ENCODE results near the gene STK24.

STK24 gene

DNA sequence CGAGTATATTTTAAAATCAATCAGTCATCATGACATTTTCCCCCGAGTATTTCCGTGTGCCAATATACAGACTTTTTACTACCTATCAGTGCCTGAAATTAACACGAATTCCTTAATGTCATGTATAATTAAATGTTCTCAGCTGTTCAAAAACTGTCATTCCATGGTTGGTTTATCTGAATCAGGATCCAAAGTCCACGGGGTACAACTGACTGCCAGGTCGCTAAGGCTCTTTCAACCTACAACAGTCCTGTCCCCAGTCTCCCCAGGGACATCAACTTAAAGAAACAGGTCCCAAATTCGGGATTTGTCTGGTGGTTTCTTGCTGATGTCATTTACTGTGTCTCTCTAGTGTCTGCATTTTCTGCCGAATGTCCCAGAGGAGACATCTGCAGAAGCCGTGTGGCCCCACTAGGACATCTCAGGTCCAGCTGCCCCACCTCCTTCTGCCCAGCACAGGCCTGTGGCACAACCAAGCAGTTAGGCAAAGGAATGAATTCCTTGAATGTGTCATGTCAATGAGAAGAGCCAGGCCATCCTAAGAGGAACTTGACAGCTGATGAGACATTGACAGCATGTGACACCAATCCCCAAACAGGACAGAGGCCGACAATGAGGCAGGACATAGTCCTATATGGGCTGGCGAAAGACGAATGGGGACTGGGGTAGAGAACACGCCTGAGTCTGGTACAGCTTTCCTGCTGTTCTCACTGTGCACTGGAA is 109.5 kb downstream of the STK24 start:
- H3K4me1 ChIP-seq (ENCODE audit: control insufficient read depth in 1 of 2, insufficient read depth in 2 of 2, low read length in 2 of 2): peaks cover 16 to 26% of the 10 kb centered on the region in 2 donors
- no peak overlapping the region for H3K27ac ChIP-seq (ENCODE audit: low read depth, low read length)
- no peaks in the 10 kb centered on the region for H3K9me3 ChIP-seq (ENCODE audit: control insufficient read depth in 1 of 2, low read length in 2 of 2)
- H3K36me3 ChIP-seq (ENCODE audit: control insufficient read depth in 1 of 2, insufficient read depth in 2 of 2, low read length in 2 of 2): peaks cover 37 to 65% of the 10 kb centered on the region in 2 donors
- H3K4me3 ChIP-seq (ENCODE audit: low read depth in 1 of 2, low read length in 2 of 2): no peak overlapping the region
- H3K9ac ChIP-seq (ENCODE audit: low read depth in 1 of 2, low read length in 2 of 2): no peak overlapping the region
- no peaks in the 10 kb centered on the region for H3K27me3 ChIP-seq (ENCODE audit: control insufficient read depth in 1 of 2, insufficient read depth in 2 of 2, low read length in 2 of 2)

- H3K4me3 ChIP-seq (ENCODE audit: low read depth in 1 of 2, low read length in 2 of 2): no peak overlapping the region
- no peaks in the 10 kb centered on the region for H3K9me3 ChIP-seq (ENCODE audit: control insufficient read depth in 1 of 2, low read length in 2 of 2)
- peaks cover 11 to 19% of the 10 kb centered on the region in 2 donors for H3K4me1 ChIP-seq (ENCODE audit: control insufficient read depth in 1 of 2, insufficient read depth in 2 of 2, low read length in 2 of 2)
- H3K9ac ChIP-seq (ENCODE audit: low read depth in 1 of 2, low read length in 2 of 2): no peak overlapping the region
- no peak overlapping the region for H3K27ac ChIP-seq (ENCODE audit: low read depth, low read length)
- H3K27me3 ChIP-seq (ENCODE audit: control insufficient read depth in 1 of 2, insufficient read depth in 2 of 2, low read length in 2 of 2): no peaks in the 10 kb centered on the region
- H3K36me3 ChIP-seq (ENCODE audit: control insufficient read depth in 1 of 2, insufficient read depth in 2 of 2, low read length in 2 of 2): peaks cover 44 to 65% of the 10 kb centered on the region in 2 donors
Measured at GRCh38 chr13:98466634-98467236, 110.2 kb downstream of the STK24 start.

- H3K36me3 ChIP-seq (ENCODE audit: control insufficient read depth in 1 of 2, insufficient read depth in 2 of 2, low read length in 2 of 2): peaks cover 63 to 73% of the 10 kb centered on the region in 2 donors
- no peaks in the 10 kb centered on the region for H3K27me3 ChIP-seq (ENCODE audit: control insufficient read depth in 1 of 2, insufficient read depth in 2 of 2, low read length in 2 of 2)
- H3K9me3 ChIP-seq (ENCODE audit: control insufficient read depth in 1 of 2, low read length in 2 of 2): no peaks in the 10 kb centered on the region
- H3K27ac ChIP-seq (ENCODE audit: low read depth, low read length): no peak overlapping the region
- no peak overlapping the region for H3K9ac ChIP-seq (ENCODE audit: low read depth in 1 of 2, low read length in 2 of 2)
- H3K4me3 ChIP-seq (ENCODE audit: low read depth in 1 of 2, low read length in 2 of 2): no peak overlapping the region
- H3K4me1 ChIP-seq (ENCODE audit: control insufficient read depth in 1 of 2, insufficient read depth in 2 of 2, low read length in 2 of 2): peaks cover 9 to 15% of the 10 kb centered on the region in 2 donors
Measured at GRCh38 chr13:98462946-98463345, 114.0 kb downstream of the STK24 start.

GRCh38 chr13:98462241-98462882 is 114.5 kb downstream of the STK24 start:
- H3K4me3 ChIP-seq (ENCODE audit: low read depth in 1 of 2, low read length in 2 of 2): no peak overlapping the region
- H3K36me3 ChIP-seq (ENCODE audit: control insufficient read depth in 1 of 2, insufficient read depth in 2 of 2, low read length in 2 of 2): peaks cover 60 to 77% of the 10 kb centered on the region in 2 donors
- H3K27ac ChIP-seq (ENCODE audit: low read depth, low read length): no peak overlapping the region
- no peaks in the 10 kb centered on the region for H3K9me3 ChIP-seq (ENCODE audit: control insufficient read depth in 1 of 2, low read length in 2 of 2)
- H3K9ac ChIP-seq (ENCODE audit: low read depth in 1 of 2, low read length in 2 of 2): no peak overlapping the region
- no peaks in the 10 kb centered on the region for H3K27me3 ChIP-seq (ENCODE audit: control insufficient read depth in 1 of 2, insufficient read depth in 2 of 2, low read length in 2 of 2)
- H3K4me1 ChIP-seq (ENCODE audit: control insufficient read depth in 1 of 2, insufficient read depth in 2 of 2, low read length in 2 of 2): peaks cover 7 to 12% of the 10 kb centered on the region in 2 donors

- H3K9ac ChIP-seq (ENCODE audit: low read depth in 1 of 2, low read length in 2 of 2): no peak overlapping the region
- H3K4me3 ChIP-seq (ENCODE audit: low read depth in 1 of 2, low read length in 2 of 2): no peak overlapping the region
- H3K27me3 ChIP-seq (ENCODE audit: control insufficient read depth in 1 of 2, insufficient read depth in 2 of 2, low read length in 2 of 2): no peaks in the 10 kb centered on the region
- peaks cover 66 to 83% of the 10 kb centered on the region in 2 donors for H3K36me3 ChIP-seq (ENCODE audit: control insufficient read depth in 1 of 2, insufficient read depth in 2 of 2, low read length in 2 of 2)
- H3K27ac ChIP-seq (ENCODE audit: low read depth, low read length): no peak overlapping the region
- peaks cover under 1 to 5% of the 10 kb centered on the region in 2 donors for H3K4me1 ChIP-seq (ENCODE audit: control insufficient read depth in 1 of 2, insufficient read depth in 2 of 2, low read length in 2 of 2)
- H3K9me3 ChIP-seq (ENCODE audit: control insufficient read depth in 1 of 2, low read length in 2 of 2): no peaks in the 10 kb centered on the region
Measured at GRCh38 chr13:98461486-98462240, 115.2 kb downstream of the STK24 start.

DNA sequence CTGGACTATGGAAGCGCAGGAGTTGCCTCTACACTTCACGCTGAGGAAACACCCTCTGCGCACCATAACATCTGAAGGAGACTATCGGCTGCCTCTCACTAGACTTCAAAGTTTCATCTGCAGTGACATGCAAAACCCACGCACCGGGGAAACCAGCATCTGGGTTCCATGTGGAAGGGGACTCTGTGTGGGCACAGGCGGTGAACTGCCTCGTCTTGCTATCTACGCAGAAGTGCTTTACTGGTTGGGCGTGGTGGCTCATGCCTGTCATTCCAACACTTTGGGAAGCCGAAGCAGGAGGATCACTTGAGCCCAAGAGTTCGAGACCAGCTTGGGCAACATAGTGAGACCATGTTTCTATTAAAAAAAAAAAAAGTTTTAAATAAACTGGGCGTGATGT is 116.4 kb downstream of the STK24 start:
- H3K4me3 ChIP-seq (ENCODE audit: low read depth in 1 of 2, low read length in 2 of 2): no peak overlapping the region
- no peak overlapping the region for H3K9ac ChIP-seq (ENCODE audit: low read depth in 1 of 2, low read length in 2 of 2)
- no peaks in the 10 kb centered on the region for H3K4me1 ChIP-seq (ENCODE audit: control insufficient read depth in 1 of 2, insufficient read depth in 2 of 2, low read length in 2 of 2)
- peaks cover 70 to 86% of the 10 kb centered on the region in 2 donors for H3K36me3 ChIP-seq (ENCODE audit: control insufficient read depth in 1 of 2, insufficient read depth in 2 of 2, low read length in 2 of 2)
- no peak overlapping the region for H3K27ac ChIP-seq (ENCODE audit: low read depth, low read length)
- H3K27me3 ChIP-seq (ENCODE audit: control insufficient read depth in 1 of 2, insufficient read depth in 2 of 2, low read length in 2 of 2): no peaks in the 10 kb centered on the region
- no peaks in the 10 kb centered on the region for H3K9me3 ChIP-seq (ENCODE audit: control insufficient read depth in 1 of 2, low read length in 2 of 2)

GRCh38 chr13:98459721-98460370 is 117.1 kb downstream of the STK24 start:
- Histone ChIP-seq H3K4me3 (ENCODE audit: low read depth in 1 of 2, low read length in 2 of 2) (no peak overlapping the region), H3K27ac (ENCODE audit: low read depth, low read length) (no peak overlapping the region), H3K4me1 (ENCODE audit: control insufficient read depth in 1 of 2, insufficient read depth in 2 of 2, low read length in 2 of 2) (no peaks in the 10 kb centered on the region), H3K9me3 (ENCODE audit: control insufficient read depth in 1 of 2, low read length in 2 of 2) (no peaks in the 10 kb centered on the region), H3K27me3 (ENCODE audit: control insufficient read depth in 1 of 2, insufficient read depth in 2 of 2, low read length in 2 of 2) (no peaks in the 10 kb centered on the region), H3K9ac (ENCODE audit: low read depth in 1 of 2, low read length in 2 of 2) (no peak overlapping the region), H3K36me3 (ENCODE audit: control insufficient read depth in 1 of 2, insufficient read depth in 2 of 2, low read length in 2 of 2) (peaks cover 63 to 83% of the 10 kb centered on the region in 2 donors)

DNA sequence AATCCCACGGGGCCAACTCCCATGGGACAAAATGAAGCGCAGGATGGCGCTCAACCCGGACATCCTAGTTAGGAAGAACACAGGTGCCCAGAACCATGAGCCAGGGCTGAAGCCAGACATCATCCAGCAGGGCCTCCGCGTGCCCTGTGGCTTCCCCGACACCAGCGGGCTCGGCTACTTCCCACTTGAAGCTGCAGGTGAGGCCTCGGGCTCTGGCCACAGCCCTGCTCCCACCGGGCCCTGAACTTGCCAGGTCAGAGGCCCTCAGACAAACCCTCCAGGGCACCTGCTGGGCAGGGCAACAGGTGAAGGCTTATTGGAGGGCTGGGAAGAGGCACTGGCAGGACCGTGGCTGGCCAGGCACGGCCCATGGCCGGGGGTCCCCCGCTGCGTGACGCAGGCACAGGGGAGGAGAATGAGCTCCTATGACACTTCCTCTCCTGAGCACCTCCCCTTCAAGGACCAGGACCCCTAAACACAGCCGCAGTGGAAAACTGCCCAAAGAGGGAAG is 117.7 kb downstream of the STK24 start:
- no peaks in the 10 kb centered on the region for H3K4me1 ChIP-seq (ENCODE audit: control insufficient read depth in 1 of 2, insufficient read depth in 2 of 2, low read length in 2 of 2)
- H3K27me3 ChIP-seq (ENCODE audit: control insufficient read depth in 1 of 2, insufficient read depth in 2 of 2, low read length in 2 of 2): no peaks in the 10 kb centered on the region
- H3K4me3 ChIP-seq (ENCODE audit: low read depth in 1 of 2, low read length in 2 of 2): no peak overlapping the region
- peaks cover 62 to 87% of the 10 kb centered on the region in 2 donors for H3K36me3 ChIP-seq (ENCODE audit: control insufficient read depth in 1 of 2, insufficient read depth in 2 of 2, low read length in 2 of 2)
- no peaks in the 10 kb centered on the region for H3K9me3 ChIP-seq (ENCODE audit: control insufficient read depth in 1 of 2, low read length in 2 of 2)
- no peak overlapping the region for H3K9ac ChIP-seq (ENCODE audit: low read depth in 1 of 2, low read length in 2 of 2)
- no peak overlapping the region for H3K27ac ChIP-seq (ENCODE audit: low read depth, low read length)

- Histone ChIP-seq H3K36me3 (ENCODE audit: control insufficient read depth in 1 of 2, insufficient read depth in 2 of 2, low read length in 2 of 2) (peaks cover 62 to 85% of the 10 kb centered on the region in 2 donors), H3K27ac (ENCODE audit: low read depth, low read length) (no peak overlapping the region), H3K9me3 (ENCODE audit: control insufficient read depth in 1 of 2, low read length in 2 of 2) (no peaks in the 10 kb centered on the region), H3K27me3 (ENCODE audit: control insufficient read depth in 1 of 2, insufficient read depth in 2 of 2, low read length in 2 of 2) (no peaks in the 10 kb centered on the region), H3K9ac (ENCODE audit: low read depth in 1 of 2, low read length in 2 of 2) (no peak overlapping the region), H3K4me3 (ENCODE audit: low read depth in 1 of 2, low read length in 2 of 2) (no peak overlapping the region), H3K4me1 (ENCODE audit: control insufficient read depth in 1 of 2, insufficient read depth in 2 of 2, low read length in 2 of 2) (no peaks in the 10 kb centered on the region)
Measured at GRCh38 chr13:98458431-98458830, 118.5 kb downstream of the STK24 start.

Measured in duodenal mucosa (tissue), 2 donors.